Adipose tissue (tissue), 3 donors: ENCODE data around the gene SIK3. TPM values are rescaled to one million over a fixed set of nuclear protein-coding genes. Genes with fewer than 3 reads are reported as not detected.

Experiments used
- H3K27ac ChIP-seq: one replicate; pipeline ENCODE4 v1.5.1; 2013; ENCODE audit warnings: low read depth, low read length
- WGBS, 3 donors: extraction: QIAGEN DNeasy Blood & Tissue Kit; methylation state at CpG; one replicate each; pipeline ENCODE4 v1.1.7; 2013; 5-methylcytosine and 5-hydroxymethylcytosine counted together
- polyA plus RNA-seq, 3 donors: library from polyadenylated mRNA; stranded (reverse); fragments of 200-250 nt; gene quantifications; one replicate each; pipeline ENCODE4 v1.2.3, GENCODE V29; 2013
- donor health status: healthy with polysubstance abuse.
- donor health status: Bipolar disorder and iron deficiency.
- donor health status: healthy.

Gene SIK3
- polyA plus RNA-seq, 3 donors = 8.5 to 13.8 (median 11.2) TPM

DNA sequence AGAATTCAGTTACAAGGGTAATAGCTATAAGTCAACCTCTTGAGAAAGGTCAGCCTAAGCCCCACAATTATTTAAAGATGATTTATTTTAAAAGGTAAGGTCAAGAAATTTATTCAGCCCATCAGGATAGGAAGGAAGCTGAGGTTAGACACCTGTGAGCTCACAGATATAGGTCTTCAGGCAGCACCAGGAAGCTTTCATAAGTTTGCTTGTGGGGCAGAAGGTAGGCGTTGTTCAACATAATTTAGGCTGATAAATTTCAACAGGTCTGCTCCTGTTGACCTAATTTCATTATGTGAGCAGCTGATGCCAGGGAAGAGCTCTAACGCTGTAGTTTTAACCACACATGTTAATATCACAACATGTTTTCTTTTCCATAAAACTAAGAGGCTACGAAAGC, 142.7 kb downstream of the SIK3 start:
- no peak overlapping the region for H3K27ac ChIP-seq
- 70 to 87% (median 78%) methylated on average over 3 of the region's 3 CpGs for WGBS, 3 donors

DNA sequence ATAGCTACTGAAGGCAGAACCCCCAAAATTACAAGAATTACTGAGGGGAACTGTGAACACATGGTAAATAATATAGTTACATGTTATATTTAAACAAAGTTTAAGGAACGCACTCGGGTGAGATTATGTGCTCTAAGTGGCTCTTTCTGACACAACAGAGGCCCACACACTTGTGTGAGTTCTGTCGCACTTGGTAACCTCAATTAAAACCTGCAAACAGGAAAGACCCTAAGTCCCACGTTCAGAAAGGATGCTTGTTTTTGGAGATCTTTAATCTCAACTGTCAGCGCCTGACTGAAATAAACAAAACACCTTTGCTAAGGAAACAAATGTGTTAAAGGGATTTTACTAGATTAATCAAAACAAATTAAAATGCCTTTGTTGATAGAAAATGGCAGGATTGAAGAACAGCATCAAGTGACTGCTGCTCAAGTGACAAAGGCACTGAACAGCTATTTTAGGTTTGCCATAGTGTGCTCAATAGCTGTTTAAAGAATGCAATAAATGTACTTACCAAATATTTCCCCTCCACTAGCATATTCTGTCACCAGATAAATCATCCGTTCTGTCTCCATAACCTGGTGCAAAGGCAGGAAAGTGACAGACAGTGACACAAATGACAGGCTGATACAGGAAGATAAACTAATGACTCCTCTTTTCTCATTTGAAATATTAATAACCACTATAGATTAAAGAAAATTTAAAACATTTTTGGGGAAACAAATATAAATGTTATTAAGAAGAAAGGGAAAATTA, 144.5 kb downstream of the SIK3 start:
- H3K27ac ChIP-seq = no peak overlapping the region
- 77 to 83% (median 80%) methylated on average over 6 of the region's 6 CpGs for WGBS, 3 donors

DNA sequence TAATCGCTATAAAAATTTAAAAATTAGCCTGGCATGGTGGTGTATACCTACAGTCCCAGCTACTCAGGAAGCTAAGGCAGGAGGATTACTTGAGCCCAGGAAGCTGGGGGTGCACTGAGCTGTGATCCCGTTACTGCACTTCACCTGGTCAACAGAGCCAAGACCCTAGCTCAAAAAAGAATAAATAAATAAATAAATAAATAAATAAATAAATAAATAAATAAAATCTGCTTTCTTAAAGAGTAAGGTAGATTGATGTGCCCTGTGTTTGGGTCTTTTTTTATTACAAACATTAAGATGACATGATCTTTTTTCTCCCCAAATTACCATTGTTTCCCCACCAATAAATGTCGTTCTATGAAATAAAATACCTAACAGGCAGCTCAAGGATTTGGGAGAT, 146.5 kb downstream of the SIK3 start:
- no peak overlapping the region for H3K27ac ChIP-seq
- WGBS, 3 donors = 97 to 98% (median 97%) methylated on average over 3 of the region's 3 CpGs

DNA sequence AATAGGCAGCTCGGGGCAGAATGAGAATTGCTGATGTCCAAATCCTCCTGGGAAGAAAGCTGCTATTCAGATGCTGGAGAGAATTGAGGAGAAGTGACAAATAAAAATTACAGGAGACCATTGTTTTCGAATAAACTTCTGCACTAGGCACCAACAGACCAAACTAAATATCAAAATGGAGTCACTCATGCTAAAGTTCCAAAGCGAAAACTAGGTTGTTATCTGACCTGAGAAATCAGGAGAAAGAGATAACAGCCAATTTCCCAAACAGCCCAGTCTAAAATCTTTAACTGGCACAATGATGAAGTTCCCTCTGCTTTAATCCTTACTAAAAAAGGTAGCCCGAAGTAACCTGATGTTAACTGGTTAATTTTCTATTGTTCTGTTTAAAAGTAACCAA, 148.0 kb downstream of the SIK3 start:
- WGBS, 3 donors = 93 to 97% (median 97%) methylated on average over 4 of the region's 4 CpGs
- no peak overlapping the region for H3K27ac ChIP-seq

DNA sequence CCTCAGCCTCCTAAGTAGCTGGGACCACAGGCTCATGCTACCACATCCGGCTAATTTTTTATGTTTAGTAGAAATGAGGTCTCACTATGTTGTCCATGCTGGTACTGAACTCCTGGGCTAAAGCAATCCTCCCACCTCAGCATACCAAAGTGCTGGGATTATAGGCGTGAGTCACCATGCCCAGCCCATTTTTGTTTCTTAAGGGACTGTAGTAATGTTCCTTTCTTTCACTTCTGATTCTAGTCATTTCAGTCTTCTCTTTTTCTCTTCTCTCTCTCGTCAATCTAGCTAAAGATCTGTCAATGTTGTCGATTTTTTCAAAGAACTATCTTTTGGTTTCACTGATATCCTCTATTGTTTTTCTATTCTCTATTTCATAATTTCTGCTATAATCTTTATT, 149.8 kb downstream of the SIK3 start:
- WGBS, 3 donors = 62 to 95% (median 67%) methylated on average over 4 of the region's 4 CpGs
- H3K27ac ChIP-seq = no peak overlapping the region

DNA sequence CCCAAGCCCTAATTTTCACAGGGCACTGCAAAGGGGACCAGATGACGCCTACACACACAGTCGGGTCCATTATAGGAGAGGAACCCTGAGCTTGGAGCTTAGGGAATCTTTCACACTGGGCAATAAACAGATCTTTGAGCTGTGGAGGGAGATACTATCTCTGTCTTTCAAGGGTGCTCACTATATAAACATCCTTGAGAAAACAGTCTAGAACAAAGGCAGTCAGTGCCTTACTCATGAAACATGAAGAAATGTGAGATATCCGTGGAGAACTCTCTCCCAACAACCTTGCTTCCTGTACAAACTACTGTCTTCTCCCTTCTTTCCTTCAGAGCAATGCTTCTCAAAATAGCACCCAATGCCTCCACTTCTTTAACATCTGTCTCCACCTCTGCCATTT, 151.8 kb downstream of the SIK3 start:
- 70 to 87% (median 72%) methylated on average over 3 of the region's 3 CpGs for WGBS, 3 donors
- no peak overlapping the region for H3K27ac ChIP-seq

DNA sequence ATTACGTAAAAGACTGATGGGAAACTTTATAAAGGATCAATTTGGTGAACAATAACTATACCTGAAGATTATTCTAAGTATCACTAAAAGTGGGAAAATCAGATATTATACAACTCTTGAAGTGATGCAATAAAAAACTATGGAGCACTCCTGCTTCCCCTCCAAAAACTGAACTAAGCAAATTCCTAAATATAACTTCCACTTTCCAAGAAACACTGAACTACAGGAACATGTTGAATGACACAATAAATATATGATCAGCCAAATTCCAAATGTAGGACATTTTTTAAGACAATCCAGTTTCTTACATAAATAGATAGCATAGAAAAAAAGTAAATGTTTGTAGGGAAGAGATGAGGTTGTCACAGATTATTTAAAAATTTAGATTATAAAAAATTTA, 158.7 kb downstream of the SIK3 start:
- WGBS, 3 donors = 96 to 100% (median 97%) methylated on average over 1 of the region's 1 CpG
- H3K27ac ChIP-seq = no peak overlapping the region

DNA sequence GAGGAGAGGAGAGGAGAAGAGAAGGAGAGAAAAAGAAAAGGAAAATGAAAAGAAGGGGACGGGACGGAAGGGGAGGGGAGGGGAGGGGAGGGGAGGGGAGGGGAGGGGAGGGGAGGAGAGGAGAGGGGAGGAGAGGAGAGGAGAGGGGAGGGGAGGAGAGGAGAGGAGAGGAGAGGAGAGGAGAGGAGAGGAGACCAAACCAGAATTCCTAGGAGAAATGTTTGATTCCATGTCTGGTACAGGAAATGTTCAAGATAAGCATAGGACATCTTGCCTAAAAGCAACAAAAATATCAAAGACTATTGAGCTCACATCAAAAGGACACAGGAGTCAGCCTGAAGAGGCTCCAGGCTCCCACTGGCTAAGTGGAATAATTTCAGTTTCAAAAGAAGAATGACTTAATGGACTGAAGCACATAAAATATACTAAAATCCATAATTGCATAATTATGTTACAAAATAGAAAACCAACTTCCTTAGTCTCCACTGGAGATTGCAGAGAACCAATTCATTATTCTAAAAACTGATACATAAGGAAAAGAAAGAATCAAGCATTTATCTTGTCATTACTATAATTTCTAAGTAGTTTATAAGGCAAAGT, 159.7 kb downstream of the SIK3 start:
- no CpG with 5 or more reads among the region's 2 CpGs for WGBS, 3 donors
- H3K27ac ChIP-seq = no peak overlapping the region

DNA sequence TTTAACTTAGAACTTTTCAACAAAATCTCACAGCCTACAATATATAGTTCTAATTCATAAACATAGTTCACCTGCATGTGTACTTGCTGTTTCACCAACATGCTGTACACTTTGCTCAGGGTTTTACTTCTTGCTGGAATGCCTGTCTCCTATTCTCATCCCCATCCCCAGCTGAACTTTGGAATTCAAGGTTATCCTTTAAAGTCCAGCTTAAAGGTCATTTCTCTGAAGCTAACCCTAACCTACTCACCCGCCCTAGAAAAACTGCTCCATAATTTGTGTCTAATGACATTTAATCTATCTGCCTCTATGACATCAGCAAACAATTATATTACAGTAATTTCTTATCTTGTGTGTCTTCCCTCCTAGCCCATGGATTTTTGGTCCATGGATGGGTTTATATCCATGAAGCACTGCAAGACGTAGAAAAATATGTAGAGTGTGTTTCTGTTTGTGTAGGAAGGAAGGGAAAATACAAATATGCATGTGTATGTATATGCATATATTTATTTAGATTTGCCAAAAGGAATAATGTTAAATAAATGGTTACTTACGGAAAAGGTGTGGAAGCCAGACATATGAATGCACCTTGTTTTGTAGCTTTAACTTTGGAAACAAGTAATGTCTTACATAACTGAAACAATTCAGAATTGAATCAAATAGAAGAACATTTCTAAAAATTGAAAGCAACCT, 161.3 kb downstream of the SIK3 start:
- no peak overlapping the region for H3K27ac ChIP-seq
- 96 to 99% (median 98%) methylated on average over 3 of the region's 3 CpGs for WGBS, 3 donors

DNA sequence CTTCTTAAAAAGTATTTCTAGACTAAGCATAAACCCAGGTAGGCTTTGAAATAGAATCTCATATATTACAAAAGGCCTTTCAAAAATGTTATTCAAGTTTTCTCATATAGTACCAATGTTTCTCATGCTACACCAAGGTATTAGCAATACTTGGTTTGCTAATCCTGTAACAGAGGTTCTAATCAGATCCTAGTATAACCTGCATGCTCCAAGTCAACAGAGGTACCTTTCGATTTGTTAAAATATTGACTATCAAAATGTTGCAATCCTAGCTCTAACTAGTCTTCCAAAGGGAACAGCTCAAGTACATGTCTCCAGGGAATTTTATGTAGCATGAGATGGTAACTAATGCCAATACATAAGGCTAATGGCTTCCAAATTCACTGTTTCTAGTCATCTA, 162.7 kb downstream of the SIK3 start:
- no peak overlapping the region for H3K27ac ChIP-seq
- 97 to 100% (median 97%) methylated on average over 1 of the region's 1 CpG for WGBS, 3 donors

DNA sequence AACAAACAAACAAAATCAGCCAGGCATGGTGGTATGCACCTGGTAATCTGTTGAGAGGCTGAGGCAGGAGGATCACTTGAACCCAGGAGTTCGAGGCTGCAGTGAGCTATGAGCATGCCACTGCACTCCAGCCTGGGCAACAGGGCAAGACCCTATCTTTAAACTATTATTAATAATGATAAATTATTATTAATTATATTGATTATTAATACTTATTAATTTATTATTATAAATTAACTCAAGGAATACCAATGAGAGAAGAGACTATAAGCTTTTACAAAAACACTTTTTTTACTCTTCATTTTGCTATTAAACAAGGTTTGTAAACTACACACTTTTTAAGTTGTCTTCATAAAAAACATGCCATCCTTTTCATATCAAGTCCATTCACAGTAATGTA, 163.1 kb downstream of the SIK3 start:
- WGBS, 3 donors = 76 to 98% (median 95%) methylated on average over 1 of the region's 1 CpG
- no peak overlapping the region for H3K27ac ChIP-seq

DNA sequence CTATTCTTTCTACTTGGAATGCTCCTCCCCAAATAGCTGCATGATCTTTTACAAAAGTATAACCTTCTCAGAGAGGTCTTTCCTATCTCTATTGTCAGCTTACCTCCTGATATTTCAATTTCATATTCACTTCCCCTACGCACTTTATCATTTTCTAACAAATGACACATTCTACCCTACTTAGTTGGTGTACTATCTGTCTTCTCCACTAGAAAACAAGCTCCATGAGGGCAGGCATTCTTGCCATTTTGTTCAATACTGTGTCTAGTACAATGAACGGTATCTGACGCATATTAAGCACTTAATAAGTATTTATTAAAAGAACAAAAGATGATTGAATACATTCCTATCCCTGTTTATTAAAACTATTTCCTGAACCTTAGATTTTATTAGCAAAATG, 164.3 kb downstream of the SIK3 start:
- H3K27ac ChIP-seq = no peak overlapping the region
- 96 to 98% (median 97%) methylated on average over 3 of the region's 3 CpGs for WGBS, 3 donors

DNA sequence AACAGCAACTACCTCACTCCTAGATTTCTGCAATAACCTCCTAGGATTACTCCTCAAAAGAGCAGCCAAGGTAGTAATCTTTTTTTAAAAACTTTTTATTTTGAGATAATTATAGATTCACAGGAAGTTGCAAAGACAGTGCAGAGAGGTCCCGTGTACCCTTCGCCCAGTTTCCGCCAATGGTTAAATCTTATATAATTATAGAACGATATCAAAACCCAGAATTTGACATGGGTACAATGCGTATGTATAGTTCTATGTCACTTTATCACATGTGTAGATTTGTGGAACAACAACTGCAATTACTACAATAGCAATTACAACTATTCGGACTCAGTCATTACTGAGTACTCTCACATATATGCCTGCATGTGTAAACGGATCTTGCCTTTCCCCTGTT, 166.0 kb downstream of the SIK3 start:
- H3K27ac ChIP-seq = no peak overlapping the region
- 60 to 88% (median 67%) methylated on average over 7 of the region's 7 CpGs for WGBS, 3 donors

DNA sequence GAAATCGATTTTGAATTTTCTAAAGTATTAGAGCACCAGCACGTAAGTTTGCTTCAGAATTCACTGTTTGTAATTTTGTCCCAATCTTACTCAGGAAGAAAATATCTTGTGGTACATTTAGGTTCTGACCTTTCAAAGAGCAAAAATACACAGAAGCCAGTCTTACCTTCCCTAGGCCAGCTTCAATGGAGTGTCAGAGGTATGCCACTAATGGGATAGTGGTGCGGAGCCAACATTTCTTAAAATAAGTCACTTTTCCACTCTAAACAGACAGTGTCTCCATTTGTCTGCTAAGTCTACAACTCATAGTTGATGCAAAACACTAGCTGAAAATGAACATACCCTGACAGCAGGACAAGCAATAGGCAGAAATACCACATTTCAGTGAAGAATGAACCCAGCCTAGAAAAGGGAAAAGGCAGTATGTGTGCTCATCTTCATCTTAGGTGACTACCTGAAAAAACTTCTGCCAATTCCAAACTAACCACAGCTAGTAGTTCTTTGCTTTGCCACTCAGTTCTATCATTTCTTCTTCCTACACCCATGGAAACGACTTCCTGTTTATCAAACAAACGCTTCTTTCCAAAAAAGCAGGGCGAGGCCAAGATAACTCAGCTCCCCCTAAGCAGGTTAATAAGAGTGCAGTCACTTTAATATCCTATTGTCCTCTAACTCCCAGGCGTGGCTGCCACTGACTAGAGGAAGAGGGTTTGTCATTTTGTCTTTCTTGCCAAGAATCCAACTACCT, 166.8 kb downstream of the SIK3 start:
- H3K27ac ChIP-seq = no peak overlapping the region

DNA sequence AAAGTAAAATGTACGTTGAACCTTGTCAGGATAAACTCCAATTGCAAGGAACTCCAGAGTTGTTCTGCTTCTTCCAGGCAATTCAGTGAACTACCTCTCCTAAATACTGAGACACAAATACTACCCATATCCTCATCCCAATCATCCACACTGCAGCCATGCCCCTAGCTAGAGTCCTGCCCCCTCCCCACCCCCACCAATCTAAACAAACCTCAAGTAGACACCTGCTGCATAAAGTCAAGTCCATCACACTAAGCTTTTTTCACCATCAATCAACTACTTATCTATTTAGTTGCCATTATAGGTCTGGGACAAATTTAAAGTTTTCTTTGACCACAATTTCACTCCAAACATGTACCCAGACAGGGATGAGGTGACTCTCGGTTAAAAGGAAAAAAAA, 167.6 kb downstream of the SIK3 start:
- H3K27ac ChIP-seq = peak overlapping the region; percentile 40
- WGBS, 3 donors = 55 to 70% (median 60%) methylated on average over 2 of the region's 2 CpGs

More for the DNA sequence above, 166.8 kb downstream of the SIK3 start:
- WGBS, 3 donors = 45 to 78% (median 47%) methylated on average over 7 of the region's 7 CpGs

DNA sequence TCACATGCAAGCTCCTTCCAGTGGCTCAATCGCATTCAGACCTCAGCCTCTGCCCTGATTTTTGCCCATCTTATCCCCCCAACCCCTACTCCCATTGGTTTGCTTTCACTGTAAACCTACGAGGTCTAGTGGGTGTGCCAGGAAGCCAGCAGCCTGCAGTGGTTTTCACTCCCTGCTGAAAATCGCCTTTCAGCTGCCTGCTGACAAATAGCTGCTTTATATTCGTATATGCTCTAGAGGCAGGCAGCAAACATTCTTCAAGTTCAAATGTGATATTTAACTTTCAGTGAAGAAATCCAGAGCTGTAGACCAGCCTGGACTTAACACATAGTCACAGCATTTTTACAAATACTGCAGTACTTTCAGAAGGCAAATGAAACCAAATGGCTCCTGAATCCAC, 168.1 kb downstream of the SIK3 start:
- H3K27ac ChIP-seq = peak overlapping the region; percentile 40
- WGBS, 3 donors = 2 to 28% (median 7%) methylated on average over 4 of the region's 4 CpGs

DNA sequence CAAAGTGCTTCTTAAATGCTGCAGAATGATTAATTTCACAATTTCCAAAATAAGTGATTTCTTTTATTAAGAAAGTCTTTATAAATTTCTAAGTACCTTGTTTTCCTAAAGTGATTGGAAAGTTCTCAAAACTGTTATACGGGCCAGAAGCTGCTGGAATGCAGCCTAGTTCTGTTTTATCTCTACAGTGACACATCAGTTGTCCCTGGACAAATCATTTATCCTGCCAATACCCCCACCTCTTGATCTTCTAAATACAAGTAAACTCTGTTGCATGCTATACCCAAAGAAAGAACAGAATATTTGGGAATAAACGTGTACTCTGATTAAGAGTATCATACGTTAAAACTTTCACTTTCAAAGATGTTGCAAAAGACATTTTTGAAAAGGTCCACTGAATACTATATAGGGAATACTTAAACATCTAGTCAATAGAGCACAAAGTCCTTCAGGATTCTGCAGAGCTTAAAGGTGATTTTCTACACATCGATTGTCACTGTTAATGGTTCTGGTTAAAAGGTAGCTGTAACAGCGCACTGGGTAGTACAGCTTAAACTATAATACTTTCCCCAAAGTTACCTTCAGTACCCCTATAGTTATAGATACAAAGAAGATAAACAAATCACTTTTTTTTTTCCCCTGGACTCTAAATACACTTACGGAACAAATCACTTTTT, 168.7 kb downstream of the SIK3 start:
- 19 to 32% (median 22%) methylated on average over 6 of the region's 6 CpGs for WGBS, 3 donors
- H3K27ac ChIP-seq = no peak overlapping the region

DNA sequence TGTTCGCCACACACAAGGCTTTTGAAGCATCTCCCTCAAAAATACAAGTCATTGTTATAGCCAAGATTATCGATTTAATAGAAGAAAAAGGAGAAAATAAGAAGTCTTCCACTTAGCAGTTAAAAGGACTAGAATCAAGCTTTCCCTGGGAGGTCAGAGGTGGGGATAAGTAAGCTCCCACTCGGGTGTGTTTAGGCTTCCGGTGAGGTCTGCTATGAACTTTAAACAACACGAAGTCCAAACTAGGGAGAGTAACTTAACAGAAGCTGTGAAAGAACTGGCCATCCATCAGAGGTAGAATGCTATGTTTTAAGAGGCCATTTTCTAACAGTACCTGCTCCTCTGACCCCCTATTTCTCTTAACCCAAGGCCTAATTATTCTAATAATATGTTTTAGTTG, 169.4 kb downstream of the SIK3 start:
- no peak overlapping the region for H3K27ac ChIP-seq
- WGBS, 3 donors = 38 to 82% (median 39%) methylated on average over 5 of the region's 5 CpGs
